GM12892 (cell line): ENCODE data around the gene PDE6D.

Experiments used
- POLR2AphosphoS5 ChIP-seq: IDR thresholded peaks from 2 replicates; pipeline ENCODE4 v1.6.1; 2011; ENCODE audit warnings: low read depth, low read length, control low read depth
- TAF1 ChIP-seq: IDR thresholded peaks from 2 replicates; pipeline ENCODE4 v1.6.1; 2011; ENCODE audit warnings: low read depth, mild to moderate bottlenecking, control low read depth, low read length, borderline replicate concordance

GRCh38 chr2:231683292-231684235 is 97.5 kb downstream of the PDE6D start:
- no peak for TF ChIP-seq POLR2AphosphoS5
- no peak for TF ChIP-seq TAF1
